BLaER1 (cell line): ENCODE data around the gene CLASP1.
"Not testable (repeated sequence)": the region's sequence is repeated elsewhere in the genome, so short reads cannot be mapped to it uniquely, and the experiment has no call there.

Source experiments
- H3K27ac ChIP-seq: shearing (Covaris generic); formaldehyde crosslinking; 2 replicates; pipeline ENCODE4 v1.8.1; 2022
- H3K27me3 ChIP-seq: shearing (Covaris generic); formaldehyde crosslinking; 2 replicates; pipeline ENCODE4 v1.8.1; 2022
- H3K36me3 ChIP-seq: shearing (Covaris generic); formaldehyde crosslinking; 2 replicates; pipeline ENCODE4 v1.8.1; 2022
- H3K4me1 ChIP-seq: shearing (Covaris generic); formaldehyde crosslinking; 2 replicates; pipeline ENCODE4 v1.8.1; 2022
- H3K4me2 ChIP-seq: shearing (Covaris generic); formaldehyde crosslinking; 2 replicates; pipeline ENCODE4 v1.8.1; 2022
- H3K4me3 ChIP-seq: shearing (Covaris generic); formaldehyde crosslinking; 2 replicates; pipeline ENCODE4 v1.8.1; 2022
- H3K9ac ChIP-seq: shearing (Covaris generic); formaldehyde crosslinking; 2 replicates; pipeline ENCODE4 v1.8.1; 2022
- H3K9me3 ChIP-seq: shearing (Covaris generic); formaldehyde crosslinking; 2 replicates; pipeline ENCODE4 v1.8.1; 2022
- H4K20me1 ChIP-seq: shearing (Covaris generic); formaldehyde crosslinking; 2 replicates; pipeline ENCODE4 v1.8.1; 2022
- Cebpa-rat ChIP-seq: shearing (Covaris generic); IDR thresholded peaks from 2 replicates; pipeline ENCODE4 v1.8.1; 2022

CLASP1 gene

GRCh38 chr2:121454549-121455090, 194.6 kb downstream of the CLASP1 start:
- H3K9me3 ChIP-seq = no peaks in the 10 kb centered on the region
- no peaks in the 10 kb centered on the region for H3K27me3 ChIP-seq
- no peaks in the 10 kb centered on the region for H4K20me1 ChIP-seq
- H3K9ac ChIP-seq = no peak overlapping the region
- no peaks in the 10 kb centered on the region for H3K4me1 ChIP-seq
- peaks cover 94% of the 10 kb centered on the region for H3K36me3 ChIP-seq
- no peak overlapping the region for H3K4me3 ChIP-seq
- TF ChIP-seq Cebpa-rat = no peak
- no peak overlapping the region for H3K27ac ChIP-seq
- no peak overlapping the region for H3K4me2 ChIP-seq

DNA sequence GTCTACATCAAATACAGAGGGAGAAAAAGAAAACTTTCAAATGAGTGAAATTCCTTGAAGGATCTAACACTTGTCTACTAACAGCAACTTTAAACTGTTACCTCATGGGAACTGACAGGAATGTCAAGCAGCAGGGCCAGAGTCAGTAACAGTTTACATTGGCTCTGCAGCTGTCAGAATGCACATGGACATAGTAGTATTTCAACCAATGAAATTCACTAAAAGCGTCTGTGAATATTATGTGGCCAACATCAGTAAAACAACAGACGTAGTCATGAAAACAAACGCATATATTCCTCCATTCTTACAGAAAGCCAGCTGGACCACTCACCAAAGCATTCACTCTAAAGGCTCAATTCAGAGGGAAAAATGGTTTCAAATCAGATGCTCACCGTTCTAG, 197.9 kb downstream of the CLASP1 start:
- no peaks in the 10 kb centered on the region for H3K4me1 ChIP-seq
- no peaks in the 10 kb centered on the region; the same call in 1 of the 2 replicates for H4K20me1 ChIP-seq
- no peak overlapping the region for H3K4me3 ChIP-seq
- H3K27me3 ChIP-seq = no peaks in the 10 kb centered on the region
- H3K9me3 ChIP-seq = no peaks in the 10 kb centered on the region
- H3K9ac ChIP-seq = no peak overlapping the region
- H3K36me3 ChIP-seq = peaks cover 98% of the 10 kb centered on the region
- TF ChIP-seq Cebpa-rat = no peak
- no peak overlapping the region for H3K4me2 ChIP-seq
- no peak overlapping the region for H3K27ac ChIP-seq

- H3K4me3 ChIP-seq = no peak overlapping the region
- no peaks in the 10 kb centered on the region for H3K27me3 ChIP-seq
- TF ChIP-seq Cebpa-rat = no peak
- peaks cover 4% of the 10 kb centered on the region; the same call in 1 of the 2 replicates for H4K20me1 ChIP-seq
- H3K9ac ChIP-seq = no peak overlapping the region
- H3K36me3 ChIP-seq = peaks cover 98% of the 10 kb centered on the region
- no peak overlapping the region for H3K4me2 ChIP-seq
- H3K4me1 ChIP-seq = no peaks in the 10 kb centered on the region
- no peaks in the 10 kb centered on the region for H3K9me3 ChIP-seq
- H3K27ac ChIP-seq = no peak overlapping the region
Observed at GRCh38 chr2:121450301-121450700, 199.0 kb downstream of the CLASP1 start.

GRCh38 chr2:121446647-121447241, 202.5 kb downstream of the CLASP1 start:
- Histone ChIP-seq H3K4me3 (no peak overlapping the region), H3K9me3 (no peaks in the 10 kb centered on the region), H3K4me1 (no peaks in the 10 kb centered on the region), H3K27me3 (no peaks in the 10 kb centered on the region), H3K27ac (no peak overlapping the region), H3K4me2 (no peak overlapping the region), H3K36me3 (peaks cover 96% of the 10 kb centered on the region), H3K9ac (no peak overlapping the region), H4K20me1 (peaks cover 5% of the 10 kb centered on the region; the same call in 1 of the 2 replicates)
- no peak for TF ChIP-seq Cebpa-rat

DNA sequence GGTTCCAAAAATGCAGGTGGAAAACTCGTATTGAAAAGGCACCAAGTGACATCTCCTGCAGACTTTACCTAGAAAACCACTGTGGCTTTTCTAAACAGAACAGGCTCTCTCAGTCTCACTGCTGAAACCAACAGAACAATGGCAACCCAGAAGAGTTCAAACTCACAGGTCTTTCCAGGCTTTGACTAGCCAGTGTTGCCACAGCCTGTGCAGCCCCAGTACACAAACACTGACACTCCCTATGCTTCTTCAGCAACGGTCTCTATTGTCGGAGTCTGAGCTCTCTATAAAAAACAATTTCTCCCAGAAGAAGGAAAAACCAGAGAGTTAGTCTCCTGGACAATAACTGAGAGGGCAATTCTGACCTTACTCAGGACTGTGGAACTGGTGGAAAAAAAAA, 206.4 kb downstream of the CLASP1 start:
- peaks cover 5% of the 10 kb centered on the region; the same call in 1 of the 2 replicates for H4K20me1 ChIP-seq
- H3K27ac ChIP-seq = no peak overlapping the region
- TF ChIP-seq Cebpa-rat = no peak
- H3K9ac ChIP-seq = no peak overlapping the region
- H3K9me3 ChIP-seq = 0 out of 2 replicates have a peak, but pooled peaks cover 4% of the 10 kb centered on the region
- H3K4me2 ChIP-seq = no peak overlapping the region
- no peaks in the 10 kb centered on the region for H3K4me1 ChIP-seq
- no peaks in the 10 kb centered on the region for H3K27me3 ChIP-seq
- H3K36me3 ChIP-seq = peaks cover 79% of the 10 kb centered on the region
- no peak overlapping the region for H3K4me3 ChIP-seq

- not testable (repeated sequence) for H3K4me2 ChIP-seq, H3K4me1 ChIP-seq, H3K9ac ChIP-seq, H3K4me3 ChIP-seq, H3K9me3 ChIP-seq, H4K20me1 ChIP-seq, H3K27me3 ChIP-seq, H3K27ac ChIP-seq
- H3K36me3 ChIP-seq = peaks cover 58% of the 10 kb centered on the region
Observed at GRCh38 chr2:121438290-121438689, 211.0 kb downstream of the CLASP1 start.

DNA sequence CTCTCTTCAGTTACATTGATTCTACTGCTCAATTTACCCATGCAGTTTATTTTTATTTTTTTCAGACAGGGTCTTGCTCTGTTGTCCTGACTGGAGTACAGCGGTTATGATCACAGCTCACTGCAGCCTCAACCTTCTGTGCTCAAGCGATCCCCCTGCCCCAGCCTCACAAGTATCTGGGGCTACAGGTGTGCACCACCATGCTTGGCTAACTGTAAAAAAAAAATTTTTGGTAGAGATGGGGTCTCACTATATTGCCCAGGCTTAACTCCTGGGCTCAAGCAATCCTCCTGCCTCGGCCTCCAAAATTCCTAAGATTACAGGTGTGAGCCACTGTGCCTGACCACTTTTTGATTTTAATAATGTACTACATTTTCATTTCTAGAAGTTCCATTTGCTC, 212.3 kb downstream of the CLASP1 start:
- no peak overlapping the region for H3K9ac ChIP-seq
- H3K9me3 ChIP-seq = 0 out of 2 replicates have a peak, but pooled peaks cover 4% of the 10 kb centered on the region
- no peak overlapping the region for H3K27ac ChIP-seq
- H3K27me3 ChIP-seq = no peaks in the 10 kb centered on the region
- no peak overlapping the region for H3K4me3 ChIP-seq
- peaks cover 52% of the 10 kb centered on the region for H3K36me3 ChIP-seq
- H4K20me1 ChIP-seq = no peaks in the 10 kb centered on the region
- H3K4me2 ChIP-seq = no peak overlapping the region
- no peaks in the 10 kb centered on the region for H3K4me1 ChIP-seq
- no peak for TF ChIP-seq Cebpa-rat

GRCh38 chr2:121435790-121436189, 213.5 kb downstream of the CLASP1 start:
- Histone ChIP-seq H3K27me3 (no peaks in the 10 kb centered on the region), H3K4me3 (no peak overlapping the region), H3K4me1 (no peaks in the 10 kb centered on the region), H3K9ac (no peak overlapping the region), H3K4me2 (no peak overlapping the region), H3K9me3 (0 out of 2 replicates have a peak, but pooled peaks cover 4% of the 10 kb centered on the region), H3K27ac (no peak overlapping the region), H3K36me3 (peaks cover 45% of the 10 kb centered on the region), H4K20me1 (no peaks in the 10 kb centered on the region)
- no peak for TF ChIP-seq Cebpa-rat

- H3K9ac ChIP-seq = no peak overlapping the region
- H3K36me3 ChIP-seq = peaks cover 47% of the 10 kb centered on the region
- no peaks in the 10 kb centered on the region for H3K4me1 ChIP-seq
- H3K27me3 ChIP-seq = no peaks in the 10 kb centered on the region
- no peak overlapping the region for H3K4me3 ChIP-seq
- no peak overlapping the region for H3K27ac ChIP-seq
- H4K20me1 ChIP-seq = no peaks in the 10 kb centered on the region
- no peak overlapping the region for H3K4me2 ChIP-seq
- TF ChIP-seq Cebpa-rat = no peak
- H3K9me3 ChIP-seq = no peaks in the 10 kb centered on the region
Observed at GRCh38 chr2:121431214-121431613, 218.0 kb downstream of the CLASP1 start.

- H4K20me1 ChIP-seq = no peaks in the 10 kb centered on the region
- no peak overlapping the region for H3K4me3 ChIP-seq
- no peak overlapping the region for H3K4me2 ChIP-seq
- H3K4me1 ChIP-seq = no peaks in the 10 kb centered on the region
- H3K36me3 ChIP-seq = peaks cover 46% of the 10 kb centered on the region
- TF ChIP-seq Cebpa-rat = no peak
- H3K9me3 ChIP-seq = no peaks in the 10 kb centered on the region
- no peak overlapping the region for H3K9ac ChIP-seq
- H3K27ac ChIP-seq = no peak overlapping the region
- H3K27me3 ChIP-seq = no peaks in the 10 kb centered on the region
Observed at GRCh38 chr2:121429927-121430520, 219.2 kb downstream of the CLASP1 start.
